ENCODE results near the gene MORN1.

DNA sequence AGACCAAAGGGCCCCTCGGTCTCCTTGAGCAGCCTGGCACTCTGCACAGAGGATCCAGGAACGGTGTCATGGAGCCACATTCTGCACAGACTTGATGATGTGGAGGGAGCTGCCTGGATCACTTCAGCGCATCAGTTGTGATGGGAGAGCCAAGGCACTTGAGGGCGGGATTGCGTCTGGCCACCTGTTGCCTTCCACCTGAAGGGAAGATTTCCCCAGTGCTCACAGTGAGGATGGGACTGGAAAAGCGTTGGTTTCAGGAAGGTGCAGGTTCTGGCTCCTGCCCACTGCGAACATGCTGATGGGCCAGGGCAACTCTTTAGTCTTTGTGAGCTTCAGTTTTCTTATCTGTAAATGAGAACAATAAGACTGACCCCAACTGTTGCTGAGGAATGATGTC is 2.9 kb upstream of the MORN1 start:
- TF ChIP-seq, protein P1, sequence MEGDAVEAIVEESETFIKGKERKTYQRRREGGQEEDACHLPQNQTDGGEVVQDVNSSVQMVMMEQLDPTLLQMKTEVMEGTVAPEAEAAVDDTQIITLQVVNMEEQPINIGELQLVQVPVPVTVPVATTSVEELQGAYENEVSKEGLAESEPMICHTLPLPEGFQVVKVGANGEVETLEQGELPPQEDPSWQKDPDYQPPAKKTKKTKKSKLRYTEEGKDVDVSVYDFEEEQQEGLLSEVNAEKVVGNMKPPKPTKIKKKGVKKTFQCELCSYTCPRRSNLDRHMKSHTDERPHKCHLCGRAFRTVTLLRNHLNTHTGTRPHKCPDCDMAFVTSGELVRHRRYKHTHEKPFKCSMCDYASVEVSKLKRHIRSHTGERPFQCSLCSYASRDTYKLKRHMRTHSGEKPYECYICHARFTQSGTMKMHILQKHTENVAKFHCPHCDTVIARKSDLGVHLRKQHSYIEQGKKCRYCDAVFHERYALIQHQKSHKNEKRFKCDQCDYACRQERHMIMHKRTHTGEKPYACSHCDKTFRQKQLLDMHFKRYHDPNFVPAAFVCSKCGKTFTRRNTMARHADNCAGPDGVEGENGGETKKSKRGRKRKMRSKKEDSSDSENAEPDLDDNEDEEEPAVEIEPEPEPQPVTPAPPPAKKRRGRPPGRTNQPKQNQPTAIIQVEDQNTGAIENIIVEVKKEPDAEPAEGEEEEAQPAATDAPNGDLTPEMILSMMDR (IDR thresholded peaks at IDR 0.05; ENCODE audit: low read depth, low read length, poor library complexity, severe bottlenecking) = no peak
- TF ChIP-seq EZH2phosphoT487 (IDR thresholded peaks at IDR 0.05; ENCODE audit: borderline replicate concordance, low read length) = no peak
